HT1080 (cell line): ENCODE results near the gene TRNT1. TPM values are rescaled to one million over a fixed set of nuclear protein-coding genes. Genes with fewer than 3 reads are reported as not detected.

Experiments used
- DNase-seq: peaks from one replicate; pipeline ENCODE4 v3.0.0-alpha.2; 2015; ENCODE audit warnings: low read depth
- small RNA-seq: library from RNA; depleted of rRNA; stranded (forward); fragments of <200 nt; gene quantifications from one replicate; pipeline ENCODE3, GENCODE V24; 2014
- total RNA-seq: library from RNA; depleted of rRNA; stranded (reverse); fragments of >200 nt; shearing (Covaris generic); gene quantifications from 2 replicates; pipeline ENCODE4 v1.2.3, GENCODE V29; 2014; rRNA removed

Gene TRNT1
- total RNA-seq, 1 experiment from 2014 or later = 21.3 TPM

DNA sequence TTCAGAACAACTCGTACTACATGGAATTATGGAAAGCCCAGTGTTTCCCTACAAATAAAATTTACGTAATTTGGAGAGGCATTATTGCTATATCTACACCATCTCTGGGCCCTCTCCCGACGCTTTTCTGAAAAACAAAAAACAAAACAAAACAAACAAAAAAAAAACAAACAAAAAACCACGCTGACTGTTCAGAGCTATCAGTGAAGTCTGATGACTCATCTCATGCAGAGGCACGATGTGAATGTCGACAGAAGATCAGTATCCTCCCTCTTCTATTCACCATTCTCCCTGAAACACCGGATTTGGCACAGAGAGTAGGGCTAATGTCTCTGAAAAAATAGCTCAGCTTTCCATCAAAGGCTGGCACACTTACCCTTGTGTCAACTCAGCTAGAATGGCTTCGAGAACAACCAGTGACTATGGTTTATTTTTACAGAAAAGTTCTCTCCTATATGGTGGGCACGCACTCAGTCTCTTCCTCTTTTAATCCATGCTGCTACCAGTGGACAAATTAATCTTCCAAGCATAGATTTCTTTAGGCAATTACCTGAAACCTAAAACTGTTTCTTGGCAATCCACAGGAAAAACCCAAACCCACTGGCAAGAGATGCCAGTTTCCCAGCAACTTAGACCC is 51.2 kb downstream of the TRNT1 start:
- DNase-seq = peak; percentile 16

DNA sequence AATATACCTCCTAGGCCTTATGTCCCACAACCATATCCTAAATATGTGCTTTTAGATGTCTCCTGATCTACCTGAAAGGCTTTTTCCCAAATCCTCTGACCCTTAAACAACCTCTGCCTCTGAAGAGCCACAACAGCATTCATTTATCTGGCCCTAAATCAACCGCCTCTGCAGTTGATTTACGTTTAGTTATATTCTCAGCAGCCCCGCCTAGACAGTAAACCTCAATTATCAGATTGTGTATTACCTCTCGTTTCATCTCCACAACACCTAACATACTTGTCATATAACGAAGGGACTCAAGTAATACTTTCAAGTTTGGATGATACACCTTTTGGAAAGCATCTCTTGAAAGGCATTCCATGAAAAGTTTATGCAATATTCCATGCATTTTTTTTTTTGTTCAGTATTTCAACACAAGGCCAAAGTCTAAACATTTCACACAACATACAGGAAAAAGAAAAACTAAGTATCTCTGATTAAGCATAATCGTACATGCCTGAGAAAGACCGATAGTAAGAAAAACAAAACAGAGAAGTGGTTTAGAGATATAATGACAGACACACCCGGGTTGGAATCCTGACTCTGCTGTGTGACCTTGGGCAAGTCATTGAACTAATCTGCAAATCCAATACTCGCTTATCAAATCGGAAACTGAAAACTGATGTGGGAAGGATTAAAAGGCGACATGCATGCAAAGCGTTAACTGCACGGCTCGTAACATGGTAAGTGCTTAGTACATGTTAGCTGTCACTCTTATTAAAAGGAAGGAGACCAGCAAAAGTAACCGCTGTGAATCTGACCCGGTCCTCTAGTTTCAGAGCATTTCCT is 52.0 kb downstream of the TRNT1 start:
- no peak for DNase-seq

DNA sequence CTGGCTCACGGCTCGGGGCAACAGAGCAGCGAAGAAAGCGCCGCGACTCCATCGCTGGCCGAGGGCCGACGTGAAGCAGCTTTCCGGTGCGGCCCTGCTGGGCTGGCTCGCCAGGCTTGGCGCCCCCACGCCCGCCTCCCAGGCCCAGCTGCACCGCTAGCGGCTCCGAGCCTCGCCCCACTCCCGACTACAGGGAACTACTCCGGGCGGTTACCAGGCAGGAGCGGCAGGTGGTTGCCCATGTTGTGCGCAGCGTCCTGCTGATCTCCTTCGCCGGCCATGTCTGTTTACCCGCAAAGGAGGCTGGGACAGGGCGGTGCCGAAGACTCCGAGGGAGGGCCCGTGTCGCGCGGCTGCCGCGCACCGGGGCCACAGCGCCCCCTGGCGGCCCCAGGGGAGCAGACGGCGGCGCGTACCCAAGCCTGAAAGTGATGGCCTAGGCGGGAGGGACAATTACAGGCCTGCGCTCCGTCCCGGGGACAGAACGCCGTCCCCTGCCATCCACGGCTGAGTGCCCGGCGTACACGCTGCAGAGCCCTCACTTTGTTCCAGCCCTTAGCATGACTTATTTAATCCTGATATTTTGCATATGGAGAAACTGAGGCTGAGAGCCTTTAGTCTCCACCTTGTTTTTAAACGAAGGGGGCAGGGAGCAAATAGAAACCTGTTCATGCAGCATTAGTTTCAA is 52.8 kb downstream of the TRNT1 start, which contains the start of gene CRBN:
Gene CRBN (minus strand): TSS at position 285 of the 688 bp plus-strand sequence. CDS start 4 bp downstream, at position 281.
- DNase-seq = peak; percentile 82

DNA sequence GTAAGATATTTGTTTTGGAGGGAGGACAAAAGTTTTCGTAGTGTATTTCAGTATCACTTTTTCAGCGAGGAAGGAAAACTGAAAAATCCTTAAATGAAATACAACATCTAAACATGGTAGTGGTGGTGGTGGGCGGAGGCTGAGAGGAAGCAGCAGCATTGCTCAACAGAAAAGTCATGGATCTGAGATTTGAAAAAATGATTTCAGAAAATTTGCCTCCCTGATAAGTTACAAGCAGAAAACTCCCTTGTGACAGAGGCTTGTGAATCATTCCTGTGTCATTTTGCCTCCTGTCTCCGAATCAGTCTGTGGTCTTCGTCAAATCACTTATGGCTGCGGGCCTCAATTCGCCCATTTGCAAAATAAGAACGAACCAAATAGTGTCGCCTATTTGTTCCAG is 53.7 kb downstream of the TRNT1 start:
- DNase-seq = no peak

DNA sequence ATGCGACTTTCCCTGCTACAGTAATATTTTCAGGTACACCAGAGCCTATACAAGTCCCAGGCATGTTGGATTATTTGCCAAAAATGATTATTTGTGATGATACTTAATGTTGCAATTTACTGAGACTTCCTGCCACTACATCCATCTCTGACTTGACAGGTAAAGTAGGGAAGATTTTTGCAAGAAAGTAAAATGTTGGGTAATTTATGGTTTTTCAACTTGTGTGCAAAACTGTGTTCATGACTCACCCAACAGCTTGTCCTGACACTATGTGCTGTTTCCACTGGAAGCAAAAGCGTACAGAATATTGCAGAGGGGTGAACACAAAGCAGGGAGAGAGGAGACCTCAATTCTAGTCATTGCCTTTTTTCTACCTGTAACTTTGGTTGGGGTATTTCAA is 58.1 kb downstream of the TRNT1 start:
- DNase-seq = no peak

DNA sequence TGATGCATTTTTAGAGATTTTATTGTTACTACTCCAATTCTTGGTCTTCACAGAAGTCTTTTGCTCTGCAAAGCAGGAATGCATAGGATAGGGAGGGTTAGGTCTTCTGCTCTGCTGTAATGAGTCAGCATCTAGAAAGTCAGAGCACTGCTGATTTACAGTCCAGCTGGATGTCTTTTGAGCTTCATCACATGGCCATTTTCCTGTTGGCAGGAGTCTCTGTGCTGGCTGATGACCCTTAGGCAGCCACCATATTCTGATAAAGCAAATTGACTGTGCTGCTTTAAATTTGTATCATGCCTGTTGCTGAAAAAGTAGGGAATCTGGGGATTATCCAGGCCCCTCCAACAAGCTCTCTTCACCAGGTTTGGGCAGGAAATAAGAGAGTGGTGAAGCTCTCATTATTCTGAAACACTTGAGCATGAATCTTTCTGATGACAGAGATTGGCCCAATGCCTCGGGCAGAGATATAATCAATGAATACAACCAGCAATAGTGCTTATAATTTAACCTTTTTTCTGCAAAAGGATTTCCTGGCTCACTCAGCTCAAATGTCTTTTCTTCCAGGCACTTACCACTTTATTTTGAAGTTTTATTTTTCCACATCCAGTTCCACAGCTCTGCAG is 62.5 kb downstream of the TRNT1 start:
- peak; percentile 47 for DNase-seq

DNA sequence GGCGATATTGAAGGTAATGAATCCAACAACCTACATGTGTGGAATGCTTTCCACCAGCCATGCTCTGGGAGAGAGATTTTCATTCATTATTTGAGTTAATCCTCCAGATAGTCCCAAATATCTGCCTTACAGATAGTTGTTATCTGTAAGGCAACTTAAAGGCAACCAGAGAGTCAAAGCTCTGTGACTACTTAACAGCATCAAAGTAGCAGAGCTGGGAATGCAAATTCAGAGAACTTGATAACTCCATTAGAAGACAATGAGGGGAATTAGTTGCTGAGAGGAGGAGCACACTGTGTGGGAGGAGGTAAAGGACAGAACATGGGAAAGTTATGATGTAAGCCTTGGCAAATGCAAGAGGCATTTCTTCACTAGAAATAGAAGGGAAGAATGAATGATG is 63.2 kb downstream of the TRNT1 start:
- DNase-seq = no peak

DNA sequence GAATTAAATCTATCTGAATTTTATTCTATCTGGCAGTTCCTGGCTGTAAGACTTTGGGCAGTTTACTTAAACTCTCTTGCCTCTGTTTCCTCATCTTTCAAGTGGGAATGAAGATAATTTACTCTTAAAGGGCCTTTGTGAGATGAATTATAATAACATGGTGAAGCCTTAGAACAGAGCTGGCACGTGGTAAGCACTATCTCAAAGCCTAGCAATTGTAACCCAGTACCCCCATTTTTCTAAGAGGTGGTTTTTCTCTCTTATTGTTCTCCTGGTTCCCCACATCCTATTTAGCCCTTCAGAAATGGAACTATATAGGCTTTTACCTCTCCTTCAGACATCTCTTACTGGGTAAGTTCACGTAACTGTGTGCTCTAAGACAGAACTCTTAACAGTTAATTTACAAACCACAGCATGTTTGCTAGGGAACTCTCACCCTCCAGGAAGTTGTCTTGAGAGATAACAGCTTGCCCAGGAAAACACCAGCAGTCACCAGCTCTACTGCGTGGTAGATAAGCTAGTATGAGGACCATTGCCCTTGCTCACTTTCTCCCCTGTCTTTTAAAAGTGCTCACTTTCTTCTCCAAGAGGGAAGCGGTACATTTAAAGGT is 65.0 kb downstream of the TRNT1 start:
- DNase-seq = no peak

DNA sequence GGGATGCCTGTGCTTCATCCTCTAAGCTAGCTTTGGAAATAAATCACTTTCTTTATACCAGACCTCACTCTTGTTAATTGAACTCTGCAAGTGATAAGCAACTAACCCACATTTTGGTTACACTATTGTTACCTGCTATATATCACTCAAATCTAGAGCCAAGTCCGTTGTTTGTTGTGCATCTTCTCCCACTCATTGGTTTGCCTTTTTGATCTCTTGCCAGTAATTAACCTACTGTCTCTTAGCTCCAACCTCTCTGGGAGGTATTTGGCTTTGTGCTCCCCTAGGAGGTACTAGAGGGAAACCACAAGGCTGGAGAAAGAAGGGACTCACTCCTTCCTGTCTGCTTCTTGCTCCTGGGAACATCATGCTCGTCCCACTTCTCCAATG is 65.5 kb downstream of the TRNT1 start:
- no peak for DNase-seq

DNA sequence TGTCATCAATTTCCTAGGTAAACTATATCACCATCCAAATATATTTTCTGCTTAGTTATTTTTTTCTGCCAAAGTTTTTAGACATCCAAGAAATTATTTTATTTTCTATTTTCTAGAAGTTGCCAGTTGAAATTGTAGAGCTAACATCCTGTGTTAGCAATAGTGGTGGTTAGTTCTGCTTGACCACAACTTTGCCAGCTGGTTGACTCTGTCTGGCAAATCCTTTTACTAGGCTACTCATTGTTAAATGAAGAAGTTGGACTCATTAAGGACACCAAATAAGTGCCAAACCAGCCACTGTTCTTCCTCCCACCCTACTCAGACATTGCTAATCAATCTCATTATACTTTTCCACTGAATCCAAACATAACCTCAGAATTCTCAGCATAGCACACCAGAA is 68.1 kb downstream of the TRNT1 start:
- DNase-seq = no peak

DNA sequence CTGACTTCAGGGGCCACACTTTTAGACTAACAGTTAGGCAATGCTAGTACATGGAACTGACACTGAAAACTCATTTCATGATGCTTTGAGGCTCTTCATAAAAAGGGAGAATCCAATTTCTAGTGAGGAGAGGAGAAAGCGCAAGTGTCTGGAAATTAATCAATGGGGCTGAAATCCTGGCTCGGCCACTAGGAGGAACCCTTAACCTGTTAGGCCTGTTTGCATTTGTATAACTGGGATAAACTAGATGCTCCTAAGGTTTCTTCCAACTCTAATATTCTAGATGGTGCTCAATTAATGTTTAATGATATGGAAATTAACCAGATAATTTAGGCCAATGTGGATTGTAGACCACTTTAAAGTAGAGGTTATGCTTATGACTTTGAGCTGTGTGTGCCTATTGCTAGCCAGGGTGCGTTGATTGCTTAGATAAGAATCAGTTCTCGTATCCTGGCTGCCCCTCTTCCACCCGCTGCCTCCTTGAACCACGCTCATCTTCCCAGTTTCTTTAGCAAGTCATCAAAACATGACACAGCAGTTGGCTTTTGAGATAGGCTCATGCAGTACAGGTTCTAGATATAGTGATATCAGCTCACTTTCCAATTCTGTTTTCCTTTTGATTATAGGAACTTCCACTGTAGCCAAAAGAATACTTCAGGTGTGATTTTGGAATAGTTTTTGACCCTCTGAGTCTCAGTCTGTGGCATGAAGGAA is 69.6 kb downstream of the TRNT1 start:
- DNase-seq = no peak

Small RNAs within 50 kb of the gene (small RNA-seq; reads per million reads assigned to genes)
- not detected for gene RF00416

Other genes with a start within 250 kb of the TRNT1 start
- gene IL5RA, start 16.6 kb upstream of the TRNT1 start, total RNA-seq = not detected in 2 replicates
- 34.1 and 35.2 TPM in 2 replicates for gene CRBN, start 52.8 kb downstream of the TRNT1 start, total RNA-seq